ENCODE measurements around the gene CD38. TPM values are rescaled to one million over a fixed set of nuclear protein-coding genes. Genes with fewer than 3 reads are reported as not detected.
"Not testable (repeated sequence)": the region's sequence is repeated elsewhere in the genome, so short reads cannot be mapped to it uniquely, and the experiment has no call there.

The CD38 gene
- total RNA-seq, 1 donor from 2014 or later = 1.7 TPM

DNA sequence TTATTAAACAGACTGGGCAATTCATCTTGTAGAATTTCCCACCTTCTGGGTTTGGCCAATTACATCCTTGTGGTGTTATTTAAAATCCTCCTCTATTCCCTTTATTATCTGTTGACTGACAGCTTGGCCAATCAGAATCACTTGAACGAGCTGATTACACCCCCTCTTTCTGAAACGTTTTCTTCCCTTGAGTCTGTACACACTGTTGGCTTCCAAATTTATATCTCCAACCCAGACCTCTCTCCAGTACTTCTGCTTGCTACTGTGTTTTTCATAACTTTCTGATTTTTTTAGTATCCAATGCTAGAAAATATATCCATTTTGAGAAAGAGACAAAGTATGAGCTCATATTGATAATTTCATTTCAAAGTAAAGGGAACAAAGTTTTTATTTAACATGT is 14.8 kb downstream of the CD38 start:
- ATAC-seq = peak; percentile 72
- no peak for DNase-seq
- intact Hi-C loops (cut with micrococcal nuclease) = no loop called here

DNA sequence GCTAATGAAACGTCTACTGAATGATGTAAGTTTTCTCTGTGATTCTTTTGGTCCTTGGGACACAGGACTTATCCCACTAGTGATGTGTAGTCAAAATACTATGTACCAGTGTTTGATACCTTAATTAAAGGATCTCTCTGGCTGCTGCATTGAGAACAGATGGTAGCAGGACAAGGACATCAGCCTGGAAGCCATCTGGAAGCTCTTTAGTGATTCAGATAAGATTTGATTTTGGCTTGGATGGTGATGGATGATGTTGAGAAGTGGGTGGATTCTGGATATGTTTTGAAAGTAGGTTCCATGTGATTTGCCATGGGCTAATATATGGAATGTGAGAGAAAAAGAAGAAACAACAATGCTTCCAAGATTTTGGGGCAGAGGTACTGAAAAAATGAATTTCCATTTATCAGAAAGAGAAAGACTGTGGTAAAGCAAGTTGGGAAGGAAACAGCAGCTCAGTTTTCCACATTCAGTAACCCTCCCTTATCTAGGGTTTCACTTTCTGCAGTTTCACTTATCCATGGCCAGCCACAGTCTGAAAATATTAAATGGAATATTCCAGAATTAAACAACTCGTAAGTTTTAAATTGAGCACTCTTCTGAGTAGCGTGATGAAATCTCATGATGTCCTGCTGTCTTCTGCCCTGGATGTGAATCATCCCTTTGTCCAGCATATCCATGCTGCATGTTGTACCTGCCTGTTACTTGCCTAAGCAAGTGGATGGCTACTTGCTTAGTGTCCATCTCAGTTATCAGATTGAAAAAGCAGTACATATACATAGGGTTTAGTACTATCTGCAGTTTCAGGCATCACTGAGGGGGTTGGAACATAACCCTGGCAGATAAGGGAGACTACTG is 15.6 kb downstream of the CD38 start:
- peak; percentile 73 for ATAC-seq
- DNase-seq = no peak
- intact Hi-C loops (cut with micrococcal nuclease) = no loop called here

DNA sequence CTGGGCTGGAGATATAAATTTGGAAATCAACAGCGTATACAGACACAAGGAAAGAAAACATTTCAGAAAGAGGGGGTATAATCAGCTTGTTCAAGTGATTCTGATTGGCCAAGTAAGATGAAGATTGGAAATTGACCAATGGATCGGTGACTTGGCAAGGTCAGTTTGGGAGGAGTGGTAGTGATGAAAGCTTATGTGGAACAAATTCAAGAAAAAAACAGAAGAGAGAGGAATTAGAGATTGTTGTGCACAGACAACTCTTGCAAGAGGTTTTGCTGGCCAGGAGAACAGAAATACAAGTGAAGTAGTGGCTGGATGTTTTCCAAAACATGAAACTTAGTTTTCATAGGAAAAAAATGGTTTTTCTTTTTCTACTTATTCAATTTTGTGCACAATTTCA is 16.3 kb downstream of the CD38 start:
- intact Hi-C loops (cut with micrococcal nuclease) = no loop called here
- peak; percentile 84 for ATAC-seq
- DNase-seq = no peak

DNA sequence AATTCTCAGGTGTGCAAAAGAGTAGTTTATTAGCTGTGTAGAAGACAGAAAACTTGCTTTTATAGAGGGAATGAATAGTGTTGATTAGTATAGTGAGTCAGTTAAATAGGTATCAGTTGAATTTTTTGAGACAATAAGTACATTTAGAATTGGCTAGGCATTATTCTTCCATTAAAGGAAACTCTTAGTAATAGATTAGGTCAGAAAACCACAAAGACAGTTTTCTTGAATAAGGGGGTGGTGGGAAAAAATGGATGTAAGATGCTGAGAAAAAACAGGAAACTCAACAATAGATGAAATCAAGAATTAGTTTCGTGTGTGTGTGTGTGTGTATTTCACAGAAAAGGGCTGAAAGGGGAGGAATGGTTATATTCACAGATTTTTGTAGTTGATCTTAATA is 16.8 kb downstream of the CD38 start:
- no peak for ATAC-seq
- intact Hi-C loops (cut with micrococcal nuclease) = no loop called here
- DNase-seq = no peak

DNA sequence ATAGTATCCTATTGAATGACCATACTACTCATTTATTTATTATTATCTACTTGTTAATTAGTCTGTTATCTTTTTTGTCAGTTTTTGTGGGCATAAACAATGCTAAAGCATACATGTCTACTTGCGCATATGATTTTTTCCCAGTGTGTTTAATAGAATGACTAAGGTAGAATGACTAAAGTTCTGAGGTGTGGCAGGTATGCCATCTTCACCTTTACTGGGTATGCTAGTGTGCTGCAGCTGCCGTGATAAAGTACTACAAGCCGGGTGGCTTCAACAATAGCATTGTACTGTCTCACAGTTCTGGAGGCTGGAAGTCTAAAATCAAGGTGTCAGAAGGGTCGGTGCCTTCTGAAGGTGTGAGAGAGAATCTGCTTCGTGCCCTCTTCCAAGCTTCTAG is 19.2 kb downstream of the CD38 start:
- no peak for ATAC-seq
- intact Hi-C loops (cut with micrococcal nuclease) = no loop called here
- no peak for DNase-seq

DNA sequence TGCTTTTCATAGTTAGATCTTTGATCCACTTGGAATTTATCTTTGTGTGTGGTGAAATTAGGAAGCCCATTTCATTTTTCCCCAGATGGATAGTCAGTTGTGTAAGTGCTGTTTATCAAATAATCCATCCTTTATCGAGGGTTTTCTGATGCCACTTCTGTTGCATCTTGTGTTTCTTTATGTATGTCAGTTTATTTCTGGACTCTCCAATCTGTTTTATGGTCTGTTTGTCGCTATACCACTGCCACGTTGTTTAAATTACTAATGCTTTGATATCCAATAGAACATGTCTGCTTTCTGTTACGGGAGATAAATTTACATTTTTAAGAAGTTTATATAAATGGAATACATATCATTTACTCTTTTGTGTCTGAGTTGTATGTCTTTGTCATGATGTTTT is 21.0 kb downstream of the CD38 start:
- ATAC-seq (no peak), DNase-seq (no peak)
- intact Hi-C loops (cut with micrococcal nuclease) = no loop called here

DNA sequence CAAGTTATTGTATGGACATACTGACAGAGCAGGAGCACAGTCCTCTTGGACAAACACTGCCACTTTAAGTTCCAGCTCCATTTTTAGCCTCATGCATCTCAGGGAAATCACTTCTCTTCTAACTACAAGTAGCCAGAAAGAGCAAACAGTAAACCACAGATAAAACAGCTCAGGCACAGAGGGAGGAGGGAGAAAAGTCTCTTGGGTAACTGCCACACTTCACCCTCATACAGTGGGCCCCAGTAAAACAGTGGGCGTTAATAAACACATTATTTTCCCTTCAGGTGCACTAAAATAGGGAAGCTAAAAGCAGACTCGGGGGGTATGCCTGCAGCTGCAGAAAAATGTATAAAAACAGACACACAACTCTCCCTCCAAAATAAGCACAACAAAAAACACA is 21.6 kb downstream of the CD38 start:
- DNase-seq (no peak), ATAC-seq (no peak)
- intact Hi-C loops (cut with micrococcal nuclease) = no loop called here

DNA sequence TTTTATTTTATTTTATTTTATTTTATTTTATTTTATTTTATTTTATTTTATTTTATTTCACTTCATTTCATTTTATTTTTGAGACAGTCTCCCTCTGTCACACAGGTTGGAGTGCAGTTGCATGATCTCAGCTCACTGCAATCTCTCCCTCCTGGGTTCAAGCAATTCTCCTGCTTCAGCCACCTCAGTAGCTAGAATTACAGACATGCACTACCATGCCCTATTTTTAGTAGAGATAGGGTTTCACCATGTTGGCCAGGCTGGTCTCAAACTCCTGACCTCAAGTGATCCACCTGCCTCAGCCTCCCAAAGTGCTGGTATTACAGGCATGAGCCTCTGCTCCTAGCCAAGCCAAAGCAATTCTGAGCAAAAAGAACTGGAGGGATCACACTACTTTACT is 24.4 kb downstream of the CD38 start:
- DNase-seq; ATAC-seq; intact Hi-C loops (cut with micrococcal nuclease): not testable (repeated sequence)

DNA sequence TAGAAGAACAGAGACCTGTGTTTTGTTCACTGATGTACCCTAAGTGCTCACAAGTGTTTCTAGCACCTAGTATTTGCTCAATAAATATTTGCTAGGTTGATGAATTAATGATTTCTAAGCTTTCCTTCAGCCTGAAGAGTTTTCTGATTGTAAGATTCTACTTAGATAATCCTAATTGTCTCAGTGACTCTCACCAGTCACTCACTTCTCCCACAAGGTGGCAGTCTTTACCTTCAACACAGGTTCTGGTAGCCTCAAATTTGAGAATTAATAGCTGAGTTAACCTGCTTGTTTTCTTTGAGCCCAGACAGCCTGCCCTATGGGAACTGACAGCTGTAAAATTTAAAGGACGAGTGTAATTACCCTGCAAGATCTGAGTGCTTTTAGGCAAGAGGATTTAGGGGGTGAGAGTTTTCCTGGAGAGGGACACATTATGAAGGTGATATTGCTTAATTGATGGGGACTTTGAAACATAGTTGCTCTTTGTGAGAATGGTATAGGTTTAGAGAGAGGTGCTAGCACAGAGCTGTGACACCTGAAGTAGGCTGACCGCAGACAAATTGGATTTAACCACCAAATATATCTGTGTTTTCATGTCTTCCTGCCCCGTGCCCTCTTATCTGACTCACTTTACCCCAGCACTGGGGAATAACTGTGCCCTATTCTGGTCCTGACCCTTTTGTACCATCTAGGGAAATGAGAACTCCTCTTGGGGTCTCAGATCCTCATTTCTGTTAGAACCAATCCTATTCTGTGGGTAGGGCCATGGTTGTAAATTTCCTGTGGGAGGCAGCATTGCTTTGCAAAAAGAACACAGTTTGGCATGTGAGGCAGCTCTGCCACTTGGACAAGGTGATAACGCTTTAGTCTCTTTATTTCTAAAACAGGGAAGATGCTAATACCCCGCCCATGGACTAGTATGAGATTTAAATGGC is 27.7 kb downstream of the CD38 start:
- peak; percentile 69 for ATAC-seq
- intact Hi-C loops (cut with micrococcal nuclease) = loop anchor here (5.0 kb wide), 1 partner anchor 196 kb away; no protein-coding TSS in a partner anchor
- DNase-seq = no peak

DNA sequence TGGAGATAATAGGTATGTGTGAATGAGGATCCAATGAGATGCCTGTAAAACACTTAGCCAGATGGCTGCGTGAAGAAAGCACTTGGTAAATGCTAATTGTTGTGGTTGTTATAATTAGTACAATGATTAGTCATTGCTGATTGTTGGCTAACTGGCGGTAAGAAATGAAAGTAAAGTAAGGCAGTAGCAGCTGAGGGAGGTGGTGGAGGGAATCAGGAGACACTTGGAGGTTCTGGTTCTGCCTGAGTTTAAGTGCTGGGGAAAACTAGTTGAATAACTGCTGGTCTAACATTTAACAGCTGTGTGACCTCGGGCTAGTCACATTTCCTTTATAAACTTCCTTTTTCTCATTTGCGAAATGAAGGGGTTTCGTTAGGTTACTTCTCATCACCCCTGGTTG is 30.9 kb downstream of the CD38 start:
- intact Hi-C loops (cut with micrococcal nuclease) = loop anchor here (5.0 kb wide), 1 partner anchor 193 kb away; no protein-coding TSS in a partner anchor
- ATAC-seq (peak; percentile 59), DNase-seq (no peak)

DNA sequence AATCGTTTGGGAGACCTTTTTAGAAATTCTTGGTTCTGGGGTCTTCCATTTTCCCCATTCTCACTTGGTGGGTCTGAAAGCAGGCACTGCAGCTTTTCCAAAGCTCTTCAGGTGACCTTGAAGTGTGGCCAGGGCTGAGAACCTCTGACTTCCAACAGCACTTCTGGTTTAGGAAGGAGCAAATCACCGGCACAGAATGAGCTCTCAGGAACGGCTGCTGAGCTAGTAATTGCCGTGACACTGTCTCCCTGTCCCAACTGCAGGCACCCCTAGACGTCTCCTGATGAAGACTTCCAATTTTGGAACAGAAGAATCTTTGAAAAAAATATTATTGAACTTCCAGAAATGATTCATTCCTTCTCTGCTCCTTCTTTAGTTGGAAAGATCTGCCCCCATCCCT is 31.3 kb downstream of the CD38 start:
- no peak for DNase-seq
- intact Hi-C loops (cut with micrococcal nuclease) = loop anchor here (5.0 kb wide), 1 partner anchor 193 kb away; no protein-coding TSS in a partner anchor
- peak; percentile 52 for ATAC-seq

DNA sequence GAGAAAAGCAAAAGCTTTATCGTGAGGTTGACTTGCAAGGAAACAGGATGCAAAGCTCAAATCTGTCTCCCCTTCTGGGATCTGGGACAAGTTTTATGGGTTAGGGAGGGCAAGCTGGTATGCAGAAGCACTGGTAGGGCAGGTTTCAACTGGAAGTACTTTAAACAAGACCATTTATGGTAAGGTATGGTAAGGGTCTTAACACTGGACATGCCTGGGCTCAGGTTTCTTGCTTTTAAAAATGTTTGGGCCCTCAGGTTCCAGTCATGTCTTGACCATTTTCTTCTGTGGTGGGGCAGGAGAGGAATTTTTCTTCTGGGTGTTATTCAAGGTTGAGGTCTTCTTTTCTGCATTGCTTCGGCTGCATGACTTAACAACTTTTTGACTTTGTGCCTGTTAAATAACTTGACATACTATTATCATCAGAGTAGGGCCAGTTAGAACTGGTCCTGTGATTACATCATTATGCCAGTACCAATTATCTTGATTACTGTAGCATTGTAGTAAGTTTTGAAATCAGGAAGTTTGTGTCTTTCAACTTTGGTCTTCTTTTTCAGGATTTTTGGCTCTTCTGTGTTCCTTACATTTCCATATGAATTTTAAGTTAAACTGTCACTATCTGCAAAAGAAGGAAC is 33.7 kb downstream of the CD38 start:
- intact Hi-C loops (cut with micrococcal nuclease) = no loop called here
- ATAC-seq (no peak), DNase-seq (no peak)

DNA sequence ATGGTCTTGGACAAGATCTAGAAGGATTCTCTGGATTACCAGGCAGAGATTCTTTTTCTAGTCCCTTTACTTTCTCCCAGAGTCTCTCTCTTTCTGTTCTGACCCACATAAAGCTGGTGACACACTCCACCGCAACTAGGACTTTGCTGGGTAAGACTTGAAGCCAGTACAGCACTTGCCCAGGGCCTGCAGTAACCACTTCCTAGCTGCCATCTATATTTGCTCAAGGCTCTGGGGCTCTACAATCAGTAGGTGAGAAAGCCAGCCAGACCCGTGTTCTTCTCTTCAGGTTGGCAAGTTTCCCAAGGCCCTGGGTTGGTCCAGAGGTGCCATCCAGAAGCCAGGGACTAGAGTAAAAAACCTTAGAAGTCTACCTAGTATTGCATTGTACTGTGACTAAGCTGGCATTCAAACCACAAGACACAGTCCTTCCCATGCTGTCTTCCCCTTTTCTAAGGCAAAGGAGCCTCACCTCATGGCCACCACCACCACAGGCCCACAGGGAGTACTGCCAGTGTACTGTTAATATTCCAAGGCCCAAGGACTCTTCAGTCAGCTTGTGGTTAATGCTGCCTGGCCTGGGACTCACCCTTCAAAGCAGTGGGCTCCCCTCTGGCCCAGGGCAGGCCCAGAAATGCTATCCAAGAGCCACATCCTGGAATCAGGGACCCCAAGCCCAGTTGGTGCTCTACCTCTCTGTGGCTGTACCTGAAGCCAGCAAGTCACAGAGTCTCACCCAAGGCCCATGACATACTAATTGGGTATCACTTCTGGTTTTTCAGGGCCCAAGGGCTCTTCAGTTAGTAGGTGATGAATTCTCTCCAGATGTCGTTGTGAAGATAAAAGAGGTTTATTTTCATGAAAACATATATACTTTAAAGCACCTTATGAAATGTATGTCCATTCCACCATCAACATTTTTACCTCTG is 54.7 kb downstream of the CD38 start:
- intact Hi-C loops (cut with micrococcal nuclease) = no loop called here
- ATAC-seq = no peak

DNA sequence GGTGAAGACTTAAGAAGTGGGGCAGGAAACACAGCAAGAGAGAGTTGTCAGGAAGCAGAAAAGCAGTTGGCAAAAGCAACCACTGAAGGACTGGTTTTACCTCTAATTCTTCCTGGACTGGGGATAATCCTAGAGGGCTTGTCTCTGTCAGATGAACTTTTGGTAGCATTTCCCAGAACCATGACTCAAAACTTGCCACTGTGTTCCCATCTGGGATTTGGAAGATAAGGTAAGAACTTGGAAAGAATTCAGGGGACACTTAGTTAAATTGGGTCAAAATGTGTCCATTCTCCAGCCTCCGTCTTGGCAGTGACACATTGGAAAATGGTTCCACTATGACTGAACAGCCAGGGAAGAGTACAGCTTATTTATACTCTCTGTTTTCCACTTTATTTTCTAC is 55.7 kb downstream of the CD38 start:
- peak; percentile 97 for ATAC-seq
- intact Hi-C loops (cut with micrococcal nuclease) = no loop called here
- DNase-seq = no peak

More for the DNA sequence above, 54.7 kb downstream of the CD38 start:
- DNase-seq = no peak

DNA sequence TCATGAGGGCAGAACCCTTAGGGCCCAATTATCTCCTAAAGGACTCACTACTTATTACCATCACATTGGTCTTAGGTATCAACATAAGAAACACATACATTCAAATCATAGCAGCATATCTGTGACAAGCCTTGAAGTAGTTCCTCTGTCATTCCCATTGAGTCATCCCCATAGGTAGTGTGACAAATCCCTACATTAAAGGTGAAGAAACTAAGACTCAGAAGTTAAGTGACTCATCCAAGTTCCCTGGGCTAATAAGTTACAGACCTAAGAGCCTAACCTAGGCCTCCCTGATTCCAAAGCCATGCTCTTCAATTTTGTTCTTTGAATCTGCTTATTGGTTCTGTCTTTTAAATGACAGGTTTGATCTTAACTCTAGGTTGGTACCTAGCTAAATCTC is 58.2 kb downstream of the CD38 start:
- intact Hi-C loops (cut with micrococcal nuclease) = no loop called here
- DNase-seq = no peak
- no peak for ATAC-seq

DNA sequence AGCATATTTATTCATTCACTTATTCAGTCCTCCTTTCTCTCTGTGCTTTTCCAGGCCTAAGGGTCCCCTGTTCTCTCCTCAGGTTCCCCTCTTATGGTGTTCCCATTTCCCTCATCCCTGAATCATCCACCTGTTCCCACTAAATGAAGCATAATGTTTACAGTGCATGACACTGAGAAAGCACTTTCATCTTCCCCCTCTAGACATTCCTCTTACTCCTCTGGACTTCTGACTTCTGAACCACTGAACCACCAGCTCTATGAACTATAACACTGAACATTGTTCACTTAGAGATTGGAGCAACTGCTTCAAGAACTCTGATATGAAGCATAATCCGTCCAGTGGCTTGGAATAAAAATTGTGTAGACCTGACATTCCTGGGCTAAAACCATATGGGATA is 59.5 kb downstream of the CD38 start:
- intact Hi-C loops (cut with micrococcal nuclease) = no loop called here
- DNase-seq (no peak), ATAC-seq (no peak)

DNA sequence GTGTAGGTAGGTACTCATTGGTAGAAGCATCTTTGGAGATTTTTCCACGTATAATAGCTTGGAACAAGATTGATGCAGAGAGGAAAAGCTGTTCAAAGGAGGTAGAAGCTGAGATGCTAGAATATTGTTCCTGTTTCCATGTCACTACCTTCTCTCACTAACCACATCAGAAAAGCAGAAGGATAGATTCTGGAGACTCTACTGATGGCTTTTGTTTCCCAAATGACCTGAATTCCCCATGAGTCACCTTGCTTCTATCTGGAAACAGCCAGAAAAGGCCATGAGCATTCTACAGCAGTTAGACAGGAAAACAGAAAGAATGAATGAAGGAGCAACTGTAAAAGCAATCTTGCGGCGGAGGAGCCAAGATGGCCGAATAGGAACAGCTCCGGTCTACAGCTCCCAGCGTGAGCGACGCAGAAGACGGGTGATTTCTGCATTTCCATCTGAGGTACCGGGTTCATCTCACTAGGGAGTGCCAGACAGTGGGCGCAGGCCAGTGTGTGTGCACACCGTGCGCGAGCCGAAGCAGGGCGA is 63.1 kb downstream of the CD38 start:
- DNase-seq; intact Hi-C loops (cut with micrococcal nuclease); ATAC-seq: not testable (repeated sequence)

DNA sequence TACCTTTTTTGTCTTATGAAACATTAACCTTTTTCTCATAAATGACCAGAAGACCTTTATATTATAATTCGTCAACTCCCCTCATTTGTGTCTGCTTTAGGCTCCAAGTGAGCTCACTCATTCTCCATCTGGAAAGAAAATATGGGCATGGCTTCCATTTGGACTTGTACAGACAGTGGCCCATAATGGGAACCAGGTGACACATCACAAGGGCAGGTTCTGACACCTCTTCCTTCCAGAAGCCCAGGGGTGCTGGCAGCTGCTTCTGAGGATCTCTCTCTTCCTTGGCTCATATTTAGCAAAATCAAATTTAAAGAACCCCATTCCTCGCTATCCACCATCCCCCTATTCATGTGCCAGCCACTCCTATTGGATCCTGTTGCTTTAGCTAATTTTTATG is 69.6 kb downstream of the CD38 start:
- ATAC-seq = no peak
- intact Hi-C loops (cut with micrococcal nuclease) = no loop called here
- DNase-seq = no peak

All from left ventricle myocardium superior (tissue), 1 donor.